HEK293 (cell line): ENCODE results near the gene FAM174B.

ENCODE experiments used
- CTCF ChIA-PET: fragments of 350-600 bp; formaldehyde crosslinking; extraction: SDS; loops from one replicate; lab custom pipeline; 2021; ENCODE audit warnings: antibody characterized with exemption; lab: Yijun Ruan, JAX
- POLR2A ChIA-PET: fragments of 300-600 bp; formaldehyde crosslinking; extraction: SDS; loops from one replicate; lab custom pipeline; 2020; ENCODE audit warnings: antibody characterized with exemption, inconsistent platforms; lab: Yijun Ruan, JAX
- H3K27ac ChIP-seq: fragments of 200-500 bp; sonication (Bioruptor generic); 2 replicates; pipeline ENCODE4 v1.5.1; 2014; ENCODE audit warnings: low read depth, low read length, control low read depth, inconsistent platforms; ENCODE audit errors: extremely low read depth
- H3K36me3 ChIP-seq, 2 experiments: fragments of 200-500 bp in 1 of 2; sonication (Bioruptor generic) in 1 of 2; 1 replicate in 1 of 2; 2 replicates in 1 of 2; pipeline ENCODE4 v1.5.1; 2014 to 2017; ENCODE audit warnings: inconsistent platforms in 2 of 2, low read length in 2 of 2; ENCODE audit not compliant: control insufficient read depth in 2 of 2, insufficient read depth in 1 of 2
- H3K4me1 ChIP-seq: fragments of 200-500 bp; sonication (Bioruptor generic); 2 replicates; pipeline ENCODE4 v1.5.1; 2014; ENCODE audit warnings: mild to moderate bottlenecking, low read length, inconsistent platforms; ENCODE audit not compliant: control insufficient read depth, insufficient read depth
- H3K4me3 ChIP-seq: 2 replicates; pipeline ENCODE4 v1.5.1; 2011; ENCODE audit warnings: low read depth, mild to moderate bottlenecking, control low read depth, low read length, moderate library complexity
- H3K9me3 ChIP-seq: fragments of 200-500 bp; sonication (Bioruptor generic); 2 replicates; pipeline ENCODE4 v1.5.1; 2014; ENCODE audit warnings: low read depth, low read length, inconsistent platforms; ENCODE audit not compliant: control insufficient read depth, insufficient read depth
- FEZF1 ChIP-seq: fragments of 450-650 bp; formaldehyde crosslinking; IDR thresholded peaks from 2 replicates; pipeline ENCODE4 v1.5.1; 2016; ENCODE audit warnings: missing biosample characterization, missing genetic modification characterization
- HOXC10 ChIP-seq: sonication (generic); formaldehyde crosslinking; IDR thresholded peaks from 2 replicates; pipeline ENCODE4 v1.8.1; 2023; ENCODE audit warnings: mild to moderate bottlenecking, missing genetic modification reagents
- WT1 ChIP-seq: fragments of 450-650 bp; formaldehyde crosslinking; IDR thresholded peaks from 2 replicates; pipeline ENCODE4 v1.5.1; 2016; ENCODE audit warnings: missing biosample characterization, missing genetic modification characterization
- YY2 ChIP-seq: fragments of 450-650 bp; formaldehyde crosslinking; IDR thresholded peaks from 2 replicates; pipeline ENCODE4 v1.5.1; 2016; ENCODE audit warnings: missing biosample characterization, missing genetic modification characterization
- ZNF202 ChIP-seq: fragments of 450-650 bp; formaldehyde crosslinking; IDR thresholded peaks from 2 replicates; pipeline ENCODE4 v1.5.1; 2016; ENCODE audit warnings: missing biosample characterization, missing genetic modification characterization, borderline replicate concordance
- ZNF24 ChIP-seq: fragments of 450-650 bp; formaldehyde crosslinking; IDR thresholded peaks from 2 replicates; pipeline ENCODE4 v1.5.1; 2016; ENCODE audit warnings: missing biosample characterization, missing genetic modification characterization
- ZNF292 ChIP-seq: fragments of 450-650 bp; formaldehyde crosslinking; IDR thresholded peaks from 2 replicates; pipeline ENCODE4 v1.5.1; 2016; ENCODE audit warnings: low read depth, missing biosample characterization, missing genetic modification characterization, borderline replicate concordance
- ZNF335 ChIP-seq: fragments of 450-650 bp; formaldehyde crosslinking; conservative IDR thresholded peaks from 2 replicates; pipeline ENCODE4 v1.5.1; 2016; ENCODE audit warnings: missing biosample characterization, missing genetic modification characterization
- ZNF426 ChIP-seq: fragments of 450-650 bp; formaldehyde crosslinking; IDR thresholded peaks from 2 replicates; pipeline ENCODE4 v1.5.1; 2017; ENCODE audit warnings: missing biosample characterization, missing genetic modification characterization, mild to moderate bottlenecking, inconsistent platforms, moderate library complexity
- ZNF626 ChIP-seq: fragments of 450-650 bp; sonication (Bioruptor Pico); formaldehyde crosslinking; IDR thresholded peaks from 2 replicates; pipeline ENCODE4 v1.5.1; 2018; ENCODE audit warnings: missing biosample characterization, missing genetic modification characterization, inconsistent platforms
- ZNF768 ChIP-seq: fragments of 450-650 bp; formaldehyde crosslinking; IDR thresholded peaks from 2 replicates; pipeline ENCODE4 v1.5.1; 2018; ENCODE audit warnings: missing biosample characterization, mild to moderate bottlenecking, missing genetic modification characterization
- ZNF776 ChIP-seq: fragments of 450-650 bp; formaldehyde crosslinking; IDR thresholded peaks from 2 replicates; pipeline ENCODE4 v1.5.0; 2017; ENCODE audit warnings: missing biosample characterization, missing genetic modification characterization, borderline replicate concordance
- ZNF830 ChIP-seq: fragments of 450-650 bp; IDR thresholded peaks from 2 replicates; pipeline ENCODE4 v1.5.0; 2018; ENCODE audit warnings: missing biosample characterization, missing genetic modification characterization, low read depth, mild to moderate bottlenecking, moderate library complexity
- ZNF843 ChIP-seq: fragments of 450-650 bp; formaldehyde crosslinking; IDR thresholded peaks from 2 replicates; pipeline ENCODE4 v1.5.1; 2016; ENCODE audit warnings: missing biosample characterization, missing genetic modification characterization
- TF ChIP-seq, protein P1 (sequence below): fragments of 450-650 bp; formaldehyde crosslinking; IDR thresholded peaks from 2 replicates; pipeline ENCODE4 v1.5.1; 2016; ENCODE audit warnings: missing biosample characterization, missing genetic modification characterization
- TF ChIP-seq, protein P2 (sequence below): fragments of 450-650 bp; formaldehyde crosslinking; IDR thresholded peaks from 2 replicates; pipeline ENCODE4 v1.5.0; 2017; ENCODE audit warnings: missing biosample characterization, missing genetic modification characterization, borderline replicate concordance
- TF ChIP-seq, protein P3 (sequence below): fragments of 450-650 bp; formaldehyde crosslinking; IDR thresholded peaks from 2 replicates; pipeline ENCODE4 v1.5.1; 2017; ENCODE audit warnings: missing biosample characterization, missing genetic modification characterization
- TF ChIP-seq, protein P4 (sequence below): fragments of 450-650 bp; formaldehyde crosslinking; IDR thresholded peaks from 2 replicates; pipeline ENCODE4 v1.5.1; 2016; ENCODE audit warnings: missing biosample characterization, missing genetic modification characterization, borderline replicate concordance

The FAM174B gene

DNA sequence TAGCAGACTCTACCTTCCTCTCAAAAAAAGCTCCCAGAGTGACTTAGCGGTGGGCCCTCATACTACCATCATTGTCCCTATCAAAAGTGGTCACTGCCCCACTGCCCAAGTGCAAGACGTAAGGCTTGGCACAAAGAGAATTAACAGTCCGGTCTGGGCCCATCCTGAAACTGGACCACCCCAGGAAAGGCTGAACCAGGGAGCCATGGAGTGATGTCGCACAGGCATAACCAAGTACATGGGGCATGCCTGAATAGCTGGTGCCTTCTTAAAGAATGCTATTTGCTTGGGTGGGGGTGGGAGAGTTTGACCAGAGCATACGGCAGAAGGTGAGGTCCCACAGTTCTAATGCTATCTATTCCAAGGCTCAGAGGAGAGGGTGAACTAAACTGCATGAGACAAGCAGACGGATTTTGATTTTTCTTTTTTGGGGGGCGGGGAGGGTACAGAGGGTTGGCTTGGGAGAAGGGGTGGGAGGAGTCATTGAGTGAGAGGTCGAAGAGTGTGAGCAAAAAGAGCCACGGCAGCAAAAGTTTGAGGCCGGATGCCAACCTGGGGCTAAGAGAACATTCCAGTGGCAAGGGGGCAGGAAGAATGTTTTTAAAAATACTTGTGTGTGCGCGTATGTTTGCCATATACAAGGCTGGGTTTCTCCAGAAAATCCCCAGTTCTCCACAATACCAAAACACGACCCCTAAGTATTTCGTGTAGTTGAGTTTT lies 50.2 kb downstream of the FAM174B start:
- no peak overlapping the region for H3K4me3 ChIP-seq
- H3K4me1 ChIP-seq = no peaks in the 10 kb centered on the region
- H3K36me3 ChIP-seq = no peaks in the 10 kb centered on the region
- POLR2A ChIA-PET = no interaction called here
- TF ChIP-seq FEZF1 (no peak), ZNF426 (tag by site-specific recombination) (no peak), ZNF830 (tag by site-specific recombination) (no peak), ZNF626 (no peak), ZNF24 (no peak), HOXC10 (CRISPR knock-in tag) (no peak)
- TF ChIP-seq, protein P1, sequence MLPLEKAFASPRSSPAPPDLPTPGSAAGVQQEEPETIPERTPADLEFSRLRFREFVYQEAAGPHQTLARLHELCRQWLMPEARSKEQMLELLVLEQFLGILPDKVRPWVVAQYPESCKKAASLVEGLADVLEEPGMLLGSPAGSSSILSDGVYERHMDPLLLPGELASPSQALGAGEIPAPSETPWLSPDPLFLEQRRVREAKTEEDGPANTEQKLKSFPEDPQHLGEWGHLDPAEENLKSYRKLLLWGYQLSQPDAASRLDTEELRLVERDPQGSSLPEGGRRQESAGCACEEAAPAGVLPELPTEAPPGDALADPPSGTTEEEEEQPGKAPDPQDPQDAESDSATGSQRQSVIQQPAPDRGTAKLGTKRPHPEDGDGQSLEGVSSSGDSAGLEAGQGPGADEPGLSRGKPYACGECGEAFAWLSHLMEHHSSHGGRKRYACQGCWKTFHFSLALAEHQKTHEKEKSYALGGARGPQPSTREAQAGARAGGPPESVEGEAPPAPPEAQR (tag by site-specific recombination) = no peak
- TF ChIP-seq, protein P2, sequence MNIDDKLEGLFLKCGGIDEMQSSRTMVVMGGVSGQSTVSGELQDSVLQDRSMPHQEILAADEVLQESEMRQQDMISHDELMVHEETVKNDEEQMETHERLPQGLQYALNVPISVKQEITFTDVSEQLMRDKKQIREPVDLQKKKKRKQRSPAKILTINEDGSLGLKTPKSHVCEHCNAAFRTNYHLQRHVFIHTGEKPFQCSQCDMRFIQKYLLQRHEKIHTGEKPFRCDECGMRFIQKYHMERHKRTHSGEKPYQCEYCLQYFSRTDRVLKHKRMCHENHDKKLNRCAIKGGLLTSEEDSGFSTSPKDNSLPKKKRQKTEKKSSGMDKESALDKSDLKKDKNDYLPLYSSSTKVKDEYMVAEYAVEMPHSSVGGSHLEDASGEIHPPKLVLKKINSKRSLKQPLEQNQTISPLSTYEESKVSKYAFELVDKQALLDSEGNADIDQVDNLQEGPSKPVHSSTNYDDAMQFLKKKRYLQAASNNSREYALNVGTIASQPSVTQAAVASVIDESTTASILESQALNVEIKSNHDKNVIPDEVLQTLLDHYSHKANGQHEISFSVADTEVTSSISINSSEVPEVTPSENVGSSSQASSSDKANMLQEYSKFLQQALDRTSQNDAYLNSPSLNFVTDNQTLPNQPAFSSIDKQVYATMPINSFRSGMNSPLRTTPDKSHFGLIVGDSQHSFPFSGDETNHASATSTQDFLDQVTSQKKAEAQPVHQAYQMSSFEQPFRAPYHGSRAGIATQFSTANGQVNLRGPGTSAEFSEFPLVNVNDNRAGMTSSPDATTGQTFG = no peak
- H3K9me3 ChIP-seq = no peaks in the 10 kb centered on the region
- H3K27ac ChIP-seq = no peak overlapping the region
- CTCF ChIA-PET = no interaction called here

DNA sequence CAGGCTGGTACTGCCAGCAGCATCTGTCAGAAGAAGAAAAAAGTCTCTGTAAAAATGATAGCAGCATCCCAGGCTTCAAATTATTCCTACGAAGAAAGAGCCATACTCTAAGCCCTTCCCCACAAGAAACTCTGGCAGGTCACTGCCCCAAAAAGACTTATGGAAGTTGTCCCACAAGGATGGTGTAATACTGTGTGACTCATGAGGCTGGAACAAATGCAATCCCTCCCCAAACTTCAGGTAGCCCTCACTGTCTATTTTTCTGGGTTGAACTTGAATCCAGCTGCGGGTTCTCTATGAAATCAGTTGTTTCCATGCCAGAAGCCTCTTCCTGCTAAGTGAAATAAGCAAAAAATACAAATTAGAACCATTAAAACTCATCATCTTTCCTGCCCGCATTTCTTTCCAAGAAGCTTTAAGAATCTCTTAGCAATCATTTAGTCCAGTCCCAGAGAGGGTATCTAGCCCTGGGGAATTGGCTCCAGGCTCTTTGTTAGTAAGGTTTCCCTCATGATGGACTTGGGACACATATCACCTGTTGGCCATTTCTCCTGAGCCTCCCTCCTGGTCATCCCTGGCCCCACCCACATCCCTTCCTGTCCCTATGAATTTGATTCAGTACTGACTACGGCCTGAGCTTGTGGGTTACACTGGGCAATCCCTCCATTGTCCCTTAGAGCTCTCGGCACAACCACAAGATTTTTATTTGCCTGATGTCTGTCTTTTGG lies 51.7 kb downstream of the FAM174B start:
- Histone ChIP-seq H3K4me3 (no peak overlapping the region), H3K9me3 (no peaks in the 10 kb centered on the region), H3K36me3 (no peaks in the 10 kb centered on the region), H3K4me1 (no peaks in the 10 kb centered on the region), H3K27ac (no peak overlapping the region)
- TF ChIP-seq, protein P2 = no peak
- TF ChIP-seq YY2 (tag by site-specific recombination) (no peak), ZNF776 (tag by site-specific recombination) (no peak), ZNF202 (no peak), ZNF843 (no peak), ZNF335 (tag by site-specific recombination) (no peak), ZNF292 (tag by site-specific recombination) (no peak), ZNF768 (tag by site-specific recombination) (no peak), WT1 (tag by site-specific recombination) (no peak)
- TF ChIP-seq, protein P3, sequence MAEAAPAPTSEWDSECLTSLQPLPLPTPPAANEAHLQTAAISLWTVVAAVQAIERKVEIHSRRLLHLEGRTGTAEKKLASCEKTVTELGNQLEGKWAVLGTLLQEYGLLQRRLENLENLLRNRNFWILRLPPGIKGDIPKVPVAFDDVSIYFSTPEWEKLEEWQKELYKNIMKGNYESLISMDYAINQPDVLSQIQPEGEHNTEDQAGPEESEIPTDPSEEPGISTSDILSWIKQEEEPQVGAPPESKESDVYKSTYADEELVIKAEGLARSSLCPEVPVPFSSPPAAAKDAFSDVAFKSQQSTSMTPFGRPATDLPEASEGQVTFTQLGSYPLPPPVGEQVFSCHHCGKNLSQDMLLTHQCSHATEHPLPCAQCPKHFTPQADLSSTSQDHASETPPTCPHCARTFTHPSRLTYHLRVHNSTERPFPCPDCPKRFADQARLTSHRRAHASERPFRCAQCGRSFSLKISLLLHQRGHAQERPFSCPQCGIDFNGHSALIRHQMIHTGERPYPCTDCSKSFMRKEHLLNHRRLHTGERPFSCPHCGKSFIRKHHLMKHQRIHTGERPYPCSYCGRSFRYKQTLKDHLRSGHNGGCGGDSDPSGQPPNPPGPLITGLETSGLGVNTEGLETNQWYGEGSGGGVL (tag by site-specific recombination) = no peak
- TF ChIP-seq, protein P4, sequence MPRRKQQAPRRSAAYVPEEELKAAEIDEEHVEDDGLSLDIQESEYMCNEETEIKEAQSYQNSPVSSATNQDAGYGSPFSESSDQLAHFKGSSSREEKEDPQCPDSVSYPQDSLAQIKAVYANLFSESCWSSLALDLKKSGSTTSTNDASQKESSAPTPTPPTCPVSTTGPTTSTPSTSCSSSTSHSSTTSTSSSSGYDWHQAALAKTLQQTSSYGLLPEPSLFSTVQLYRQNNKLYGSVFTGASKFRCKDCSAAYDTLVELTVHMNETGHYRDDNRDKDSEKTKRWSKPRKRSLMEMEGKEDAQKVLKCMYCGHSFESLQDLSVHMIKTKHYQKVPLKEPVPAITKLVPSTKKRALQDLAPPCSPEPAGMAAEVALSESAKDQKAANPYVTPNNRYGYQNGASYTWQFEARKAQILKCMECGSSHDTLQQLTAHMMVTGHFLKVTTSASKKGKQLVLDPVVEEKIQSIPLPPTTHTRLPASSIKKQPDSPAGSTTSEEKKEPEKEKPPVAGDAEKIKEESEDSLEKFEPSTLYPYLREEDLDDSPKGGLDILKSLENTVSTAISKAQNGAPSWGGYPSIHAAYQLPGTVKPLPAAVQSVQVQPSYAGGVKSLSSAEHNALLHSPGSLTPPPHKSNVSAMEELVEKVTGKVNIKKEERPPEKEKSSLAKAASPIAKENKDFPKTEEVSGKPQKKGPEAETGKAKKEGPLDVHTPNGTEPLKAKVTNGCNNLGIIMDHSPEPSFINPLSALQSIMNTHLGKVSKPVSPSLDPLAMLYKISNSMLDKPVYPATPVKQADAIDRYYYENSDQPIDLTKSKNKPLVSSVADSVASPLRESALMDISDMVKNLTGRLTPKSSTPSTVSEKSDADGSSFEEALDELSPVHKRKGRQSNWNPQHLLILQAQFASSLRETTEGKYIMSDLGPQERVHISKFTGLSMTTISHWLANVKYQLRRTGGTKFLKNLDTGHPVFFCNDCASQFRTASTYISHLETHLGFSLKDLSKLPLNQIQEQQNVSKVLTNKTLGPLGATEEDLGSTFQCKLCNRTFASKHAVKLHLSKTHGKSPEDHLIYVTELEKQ (tag by site-specific recombination) = no peak
- ChIA-PET CTCF (no interaction called here), POLR2A (no interaction called here)
